SJSA1 (cell line): ENCODE results near the gene FAM156A. TPM values are rescaled to one million over a fixed set of nuclear protein-coding genes. Genes with fewer than 3 reads are reported as not detected.
"Not testable (repeated sequence)": the region's sequence is repeated elsewhere in the genome, so short reads cannot be mapped to it uniquely, and the experiment has no call there.

Experiments
- DNase-seq, 2 experiments: peaks; one replicate each; pipeline ENCODE4 v3.0.0-alpha.2; 2015 to 2020; ENCODE audit warnings: low spot score in 2 of 2, low read depth in 1 of 2
- H3K27ac ChIP-seq: fragments of 250-450 bp; sonication (Bioruptor Pico); 2 replicates; pipeline ENCODE4 v1.5.1; 2020; ENCODE audit warnings: mild to moderate bottlenecking, moderate library complexity
- H3K27me3 ChIP-seq: fragments of 250-450 bp; sonication (Bioruptor Pico); replicated peaks from 2 replicates; pipeline ENCODE4 v1.5.1; 2020; ENCODE audit warnings: mild to moderate bottlenecking, moderate library complexity
- H3K36me3 ChIP-seq: fragments of 250-450 bp; sonication (Bioruptor Pico); 2 replicates; pipeline ENCODE4 v1.5.1; 2020; ENCODE audit warnings: mild to moderate bottlenecking
- H3K4me1 ChIP-seq: fragments of 250-450 bp; sonication (Bioruptor Pico); replicated peaks from 2 replicates; pipeline ENCODE4 v1.6.1; 2021; ENCODE audit warnings: mild to moderate bottlenecking
- H3K4me3 ChIP-seq: fragments of 250-450 bp; sonication (Bioruptor Pico); 2 replicates; pipeline ENCODE4 v1.5.1; 2020; ENCODE audit warnings: mild to moderate bottlenecking
- H3K9me3 ChIP-seq: fragments of 250-450 bp; sonication (Bioruptor Pico); replicated peaks from 2 replicates; pipeline ENCODE4 v1.5.1; 2020; ENCODE audit warnings: mild to moderate bottlenecking
- total RNA-seq: library from RNA; depleted of rRNA; stranded (reverse); fragments of >200 nt; shearing (Covaris generic); gene quantifications from 2 replicates; pipeline ENCODE4 v1.2.3, GENCODE V29; 2014; rRNA removed

FAM156A gene
- 14.1 and 15.0 TPM in 2 replicates for total RNA-seq

GRCh38 chrX:52958113-52958959 is at the start of gene FAM156A:
FAM156A (minus strand) TSS chrX:52958518; CDS start chrX:52948588, 9,930 bp downstream.
- H3K27me3 ChIP-seq, H3K4me1 ChIP-seq, H3K4me3 ChIP-seq, H3K27ac ChIP-seq, H3K9me3 ChIP-seq, DNase-seq, H3K36me3 ChIP-seq: not testable (repeated sequence)

- Histone ChIP-seq H3K27me3 (no peaks in the 10 kb centered on the region), H3K4me1 (no peaks in the 10 kb centered on the region), H3K4me3 (no peak overlapping the region), H3K36me3 (no peaks in the 10 kb centered on the region), H3K27ac (no peak overlapping the region), H3K9me3 (no peaks in the 10 kb centered on the region)
- no peak for DNase-seq
Observed at GRCh38 chrX:53005327-53005726, 47.0 kb upstream of the FAM156A start.

- H3K36me3 ChIP-seq, result no peaks in the 10 kb centered on the region
- no peaks in the 10 kb centered on the region for H3K4me1 ChIP-seq
- no peak overlapping the region for H3K27ac ChIP-seq
- no peak for DNase-seq
- no peaks in the 10 kb centered on the region for H3K9me3 ChIP-seq
- H3K4me3 ChIP-seq, result no peak overlapping the region
- no peaks in the 10 kb centered on the region for H3K27me3 ChIP-seq
Observed at GRCh38 chrX:53004811-53005210, 46.5 kb upstream of the FAM156A start.

GRCh38 chrX:53004038-53004437 is 45.7 kb upstream of the FAM156A start:
- Histone ChIP-seq H3K9me3 (no peaks in the 10 kb centered on the region), H3K4me1 (no peaks in the 10 kb centered on the region), H3K27me3 (no peaks in the 10 kb centered on the region), H3K36me3 (no peaks in the 10 kb centered on the region), H3K4me3 (no peak overlapping the region), H3K27ac (no peak overlapping the region)
- no peak for DNase-seq

GRCh38 chrX:53003111-53003510 is 44.8 kb upstream of the FAM156A start:
- H3K27me3 ChIP-seq, result no peaks in the 10 kb centered on the region
- DNase-seq, result no peak
- H3K9me3 ChIP-seq, result no peaks in the 10 kb centered on the region

GRCh38 chrX:53001958-53002357 is 43.6 kb upstream of the FAM156A start:
- Histone ChIP-seq H3K36me3 (no peaks in the 10 kb centered on the region), H3K4me1 (no peaks in the 10 kb centered on the region), H3K4me3 (no peak overlapping the region), H3K9me3 (no peaks in the 10 kb centered on the region), H3K27ac (no peak overlapping the region), H3K27me3 (no peaks in the 10 kb centered on the region)
- DNase-seq, result no peak

More at GRCh38 chrX:53003111-53003510, 44.8 kb upstream of the FAM156A start:
- H3K4me3 ChIP-seq, result no peak overlapping the region
- no peaks in the 10 kb centered on the region for H3K36me3 ChIP-seq
- H3K4me1 ChIP-seq, result no peaks in the 10 kb centered on the region
- H3K27ac ChIP-seq, result no peak overlapping the region

- H3K27ac ChIP-seq, result no peak overlapping the region
- no peaks in the 10 kb centered on the region for H3K27me3 ChIP-seq
- H3K4me3 ChIP-seq, result no peak overlapping the region
- no peaks in the 10 kb centered on the region for H3K36me3 ChIP-seq
- no peak for DNase-seq
- H3K4me1 ChIP-seq, result peaks cover 4% of the 10 kb centered on the region
- no peaks in the 10 kb centered on the region for H3K9me3 ChIP-seq
Observed at GRCh38 chrX:53000447-53001135, 42.3 kb upstream of the FAM156A start.

GRCh38 chrX:52995987-52996331 is 37.6 kb upstream of the FAM156A start:
- Histone ChIP-seq H3K27me3 (no peaks in the 10 kb centered on the region), H3K27ac (no peak overlapping the region), H3K4me3 (peak overlapping the region; percentile 61), H3K36me3 (no peaks in the 10 kb centered on the region), H3K9me3 (no peaks in the 10 kb centered on the region), H3K4me1 (peaks cover 4% of the 10 kb centered on the region)
- DNase-seq, result no peak

- H3K9me3 ChIP-seq, result no peaks in the 10 kb centered on the region
Observed at GRCh38 chrX:52995135-52995986, 37.0 kb upstream of the FAM156A start.

GRCh38 chrX:52990848-52991247 is 32.5 kb upstream of the FAM156A start:
- Histone ChIP-seq H3K27me3 (no peaks in the 10 kb centered on the region), H3K27ac (no peak overlapping the region), H3K36me3 (no peaks in the 10 kb centered on the region), H3K4me3 (no peak overlapping the region), H3K4me1 (peaks cover under 1% of the 10 kb centered on the region), H3K9me3 (no peaks in the 10 kb centered on the region)
- DNase-seq, result no peak

More at GRCh38 chrX:52995135-52995986, 37.0 kb upstream of the FAM156A start:
- Histone ChIP-seq H3K4me3 (peak overlapping the region; percentile 61), H3K27me3 (no peaks in the 10 kb centered on the region), H3K27ac (peak overlapping the region; percentile 97), H3K36me3 (no peaks in the 10 kb centered on the region), H3K4me1 (peaks cover 4% of the 10 kb centered on the region)
- DNase-seq, result peak; percentile 95

- not testable (repeated sequence) for H3K4me1 ChIP-seq, H3K9me3 ChIP-seq, H3K27ac ChIP-seq, H3K36me3 ChIP-seq, H3K27me3 ChIP-seq, H3K4me3 ChIP-seq
- DNase-seq, result peak; percentile 40 to 51
Observed at GRCh38 chrX:52990011-52990631, 31.8 kb upstream of the FAM156A start.

- no peaks in the 10 kb centered on the region for H3K9me3 ChIP-seq
- H3K36me3 ChIP-seq, result no peaks in the 10 kb centered on the region
- H3K27me3 ChIP-seq, result no peaks in the 10 kb centered on the region
- no peak overlapping the region for H3K4me3 ChIP-seq
- peaks cover 3% of the 10 kb centered on the region for H3K4me1 ChIP-seq
- no peak for DNase-seq
- no peak overlapping the region for H3K27ac ChIP-seq
Observed at GRCh38 chrX:52988985-52989917, 30.9 kb upstream of the FAM156A start.
